K562 (cell line): ENCODE data around the gene MID1IP1. TPM values are rescaled to one million over a fixed set of nuclear protein-coding genes. Genes with fewer than 3 reads are reported as not detected.
A peak's percentile ranks its signal among the peaks of the same experiment; 100 is the strongest.

Experiments
- ATAC-seq: fragments of 200-7000 bp; cut with Tn5 transposase; 3 replicates; pipeline ENCODE4 v1.9.1; 2020; ENCODE audit warnings: moderate library complexity
- Bru-seq: library from RNA; stranded (reverse); fragments of 400-500 nt; gene quantifications from one replicate; lab custom pipeline; 2021; lab: Mats Ljungman, UMichigan
- BruChase-seq, 2 experiments: library from RNA; stranded (reverse); fragments of 400-500 nt; gene quantifications; one replicate each; lab custom pipeline; 2021; lab: Mats Ljungman, UMichigan
- BruUV-seq: library from RNA; stranded (reverse); fragments of 400-500 nt; replicated peaks from 2 replicates; lab custom pipeline; 2021; lab: Mats Ljungman, UMichigan
- CTCF ChIA-PET: fragments of 300-600 bp; formaldehyde crosslinking; extraction: SDS; loops from one replicate; lab custom pipeline; 2021; ENCODE audit warnings: low intra/inter-chr PET ratio; lab: Yijun Ruan, JAX
- POLR2A ChIA-PET: fragments of 300-600, 350-650 bp; sonication (Branson Sonifier 250); formaldehyde crosslinking; extraction: SDS; loops from one replicate; lab custom pipeline; 2021; ENCODE audit warnings: antibody characterized with exemption, inconsistent platforms; lab: Yijun Ruan, JAX
- DNase-seq, 4 experiments: peaks; one replicate each; pipeline versions ENCODE4 v3.0.0 to v3.0.0-alpha.2; 2011 to 2018; ENCODE audit warnings: low spot score in 3 of 4, mixed read lengths in 3 of 4; ENCODE audit errors: extremely low read depth in 1 of 4
- FAIRE-seq: peaks from 2 replicates; lab custom pipeline; 2011; peaks lifted over from hg19 to GRCh38; lab: Jason Lieb, UNC
- H2AFZ ChIP-seq: 2 replicates; pipeline ENCODE4 v1.6.0; 2011; ENCODE audit warnings: low read depth, low read length, control low read depth, inconsistent platforms
- H3K27ac ChIP-seq: fragments of 200-600 bp; 3 replicates; pipeline ENCODE4 v1.8.0; 2011; ENCODE audit warnings: low read depth, mild to moderate bottlenecking, control low read depth, inconsistent platforms, low read length, moderate library complexity, mixed read lengths; ENCODE audit errors: extremely low read depth
- H3K27me3 ChIP-seq, 2 experiments: fragments of 300-600 bp in 1 of 2; 2 replicates in 1 of 2; 3 replicates in 1 of 2; pipeline versions ENCODE4 v1.6.0 to v1.8.0; 2011; ENCODE audit warnings: inconsistent platforms in 2 of 2, low read length in 2 of 2, mild to moderate bottlenecking in 1 of 2, mixed read lengths in 1 of 2, moderate library complexity in 1 of 2; ENCODE audit not compliant: control insufficient read depth in 2 of 2, insufficient read depth in 2 of 2
- H3K36me3 ChIP-seq: fragments of 300-600 bp; 3 replicates; pipeline ENCODE4 v1.8.0; 2011; ENCODE audit warnings: mild to moderate bottlenecking, low read length, inconsistent platforms; ENCODE audit not compliant: control insufficient read depth, insufficient read depth
- H3K4me1 ChIP-seq, 2 experiments: fragments of 200-600 bp in 1 of 2; replicated peaks in 1 of 2; 2 replicates in 1 of 2; 3 replicates in 1 of 2; pipeline versions ENCODE4 v1.5.1 to v1.8.0; 2011; ENCODE audit warnings: inconsistent platforms in 2 of 2, low read length in 2 of 2, mild to moderate bottlenecking in 1 of 2, mixed read lengths in 1 of 2, moderate library complexity in 1 of 2; ENCODE audit not compliant: control insufficient read depth in 2 of 2, insufficient read depth in 2 of 2
- H3K4me2 ChIP-seq: 2 replicates; pipeline ENCODE4 v1.6.1; 2011; ENCODE audit warnings: low read length, control low read depth, inconsistent platforms, mixed read lengths; ENCODE audit not compliant: insufficient read depth
- H3K4me3 ChIP-seq: fragments of 200-600 bp; sonication (generic), shearing (Covaris generic); 2 replicates; pipeline ENCODE4 v1.5.1; 2016; ENCODE audit warnings: control low read depth, inconsistent platforms
- H3K79me2 ChIP-seq: fragments of 200-600 bp; 3 replicates; pipeline ENCODE4 v1.8.0; 2011; ENCODE audit warnings: low read length, inconsistent platforms; ENCODE audit not compliant: control insufficient read depth, insufficient read depth
- H3K9ac ChIP-seq, 2 experiments: 2 replicates each; pipeline versions ENCODE4 v1.6.0 to v1.6.1; 2011; ENCODE audit warnings: low read depth in 2 of 2, low read length in 2 of 2, control low read depth in 1 of 2, inconsistent platforms in 1 of 2, mild to moderate bottlenecking in 1 of 2, mixed read lengths in 1 of 2; ENCODE audit not compliant: insufficient read depth in 1 of 2
- H3K9me1 ChIP-seq: one replicate; pipeline ENCODE4 v1.6.0; 2011; ENCODE audit warnings: inconsistent platforms, mild to moderate bottlenecking, low read length, moderate library complexity; ENCODE audit not compliant: control insufficient read depth, insufficient read depth
- H3K9me3 ChIP-seq: replicated peaks from 2 replicates; pipeline ENCODE4 v1.5.1; 2011; ENCODE audit warnings: low read depth, low read length, inconsistent platforms; ENCODE audit not compliant: control insufficient read depth, insufficient read depth
- H4K20me1 ChIP-seq: replicated peaks from 2 replicates; pipeline ENCODE4 v1.6.1; 2011; ENCODE audit warnings: low read length, inconsistent platforms, mixed read lengths; ENCODE audit not compliant: control insufficient read depth, insufficient read depth
- ARID2 ChIP-seq: fragments of 450-650 bp; IDR thresholded peaks from 2 replicates; pipeline ENCODE4 v1.6.1; 2017; ENCODE audit warnings: antibody characterized with exemption, mild to moderate bottlenecking
- CREB3 ChIP-seq: fragments of 450-650 bp; conservative IDR thresholded peaks from 2 replicates; pipeline ENCODE4 v1.6.1; 2016; ENCODE audit warnings: missing genetic modification characterization, low read depth, mild to moderate bottlenecking, missing compliant biosample characterization, moderate library complexity
- HCFC1 ChIP-seq: IDR thresholded peaks from 2 replicates; pipeline ENCODE4 v1.6.1; 2012; ENCODE audit warnings: low read depth, low read length, improper control_type of control experiment
- HDAC1 ChIP-seq, 2 experiments: fragments of 450-650 bp; IDR thresholded peaks; 2 replicates each; pipeline ENCODE4 v1.6.1; 2016 to 2017; ENCODE audit warnings: inconsistent platforms in 1 of 2, mild to moderate bottlenecking in 1 of 2, moderate library complexity in 1 of 2
- HSF4 ChIP-seq: fragments of 250-450 bp; sonication (Bioruptor Pico); IDR thresholded peaks from 2 replicates; pipeline ENCODE4 v2.1.2; 2022; ENCODE audit warnings: mild to moderate bottlenecking, moderate library complexity, borderline replicate concordance
- ILF3 ChIP-seq: fragments of 450-650 bp; IDR thresholded peaks from 2 replicates; pipeline ENCODE4 v1.6.1; 2018; ENCODE audit warnings: antibody characterized with exemption, mild to moderate bottlenecking, moderate library complexity, borderline replicate concordance
- STAG1 ChIP-seq: sonication (generic); formaldehyde crosslinking; IDR thresholded peaks from 2 replicates; pipeline ENCODE4 v1.5.0; 2020; ENCODE audit warnings: missing genetic modification reagents, borderline replicate concordance
- ZHX1 ChIP-seq: fragments of 150-350 bp; conservative IDR thresholded peaks from 2 replicates; pipeline ENCODE4 v1.6.1; 2014; ENCODE audit warnings: low read length
- ZNF347 ChIP-seq: fragments of 450-650 bp; formaldehyde crosslinking; IDR thresholded peaks from 2 replicates; pipeline ENCODE4 v1.4.0; 2020; ENCODE audit warnings: low read depth, mild to moderate bottlenecking, moderate library complexity
- ZNF79 ChIP-seq: fragments of 250-450 bp; sonication (Bioruptor Pico); IDR thresholded peaks from 2 replicates; pipeline ENCODE4 v1.4.0; 2020; ENCODE audit warnings: low read depth, mild to moderate bottlenecking, moderate library complexity
- WGBS: fragments of 100-300 bp; shearing (Covaris generic); methylation state at CpG from one replicate; pipeline ENCODE4 v1.1.6; 2016; ENCODE audit warnings: low coverage, mixed read lengths; ENCODE audit not compliant: insufficient coverage; ENCODE audit errors: missing lambda C conversion rate; 5-methylcytosine and 5-hydroxymethylcytosine counted together
- in situ Hi-C: fragments of 300-500 bp; cut with MboI; formaldehyde crosslinking; loops from 4 replicates; pipeline ENCODE4 v1.15.0; 2018; ENCODE audit warnings: inconsistent platforms, mixed read lengths
- intact Hi-C: fragments of 100-400 bp; cut with micrococcal nuclease; formaldehyde crosslinking; loops from 2 replicates; pipeline ENCODE4 v1.14.2; 2022
- long read RNA-seq, 3 experiments: library from polyadenylated mRNA in 2 of 3; library from RNA in 1 of 3; unstranded in 2 of 3; stranded (forward) in 1 of 3; transcript quantifications; one replicate each; pipeline ENCODE4 v2.0.0, GENCODE V29; 2019 to 2022
- polyA minus RNA-seq, 3 experiments: library from RNA; depleted of rRNA, polyadenylated mRNA; stranded (reverse); fragments of >200 nt; gene quantifications; 2 replicates each; pipeline ENCODE4 v1.2.3, GENCODE V29; 2011
- polyA plus RNA-seq, 8 experiments: library from polyadenylated mRNA; depleted of rRNA in 4 of 8; stranded (reverse) in 5 of 8; unstranded in 3 of 8; fragments of >200 nt; fragmentation: Nextera tagmentation in 2 of 8; fragmentation: Illumina TruSeq in 1 of 8; extraction: Ambion mirVana in 2 of 8; extraction: Trizol in 1 of 8; gene quantifications; 2 replicates each; pipeline versions ENCODE4 v1.2.1 to v1.2.3, GENCODE V29; 2011 to 2014; ENCODE audit warnings: inconsistent platforms in 1 of 8, missing spikeins in 1 of 8
- total RNA-seq, 7 experiments: library from RNA; depleted of rRNA in 6 of 7; stranded (reverse); fragments of >200 nt in 6 of 7; fragmentation: Illumina TruSeq in 2 of 7; extraction: Trizol in 2 of 7; gene quantifications; 2 replicates each; pipeline versions ENCODE4 v1.2.1 to v1.2.3, GENCODE V29; 2011 to 2021; ENCODE audit warnings: low replicate concordance in 1 of 7

Gene MID1IP1, protein sequence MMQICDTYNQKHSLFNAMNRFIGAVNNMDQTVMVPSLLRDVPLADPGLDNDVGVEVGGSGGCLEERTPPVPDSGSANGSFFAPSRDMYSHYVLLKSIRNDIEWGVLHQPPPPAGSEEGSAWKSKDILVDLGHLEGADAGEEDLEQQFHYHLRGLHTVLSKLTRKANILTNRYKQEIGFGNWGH
- total RNA-seq (2011; cell fraction: chromatin; rRNA removed; ENCODE audit: low replicate concordance) = 21.8 and 40.2 TPM in 2 replicates
- 57.5 and 57.7 TPM in 2 replicates for total RNA-seq (2011; cell fraction: nucleolus; rRNA removed)
- 35.4 and 38.0 TPM in 2 replicates for total RNA-seq (2011; cell fraction: nucleoplasm; rRNA removed)
- total RNA-seq (2014; rRNA removed) (82.1 and 102 TPM in 2 replicates), total RNA-seq (2014; rRNA removed; fragmentation: Illumina TruSeq; extraction: Trizol) (20.7 and 20.9 TPM in 2 replicates), total RNA-seq (2015; rRNA removed; fragmentation: Illumina TruSeq; extraction: Trizol) (27.5 and 29.9 TPM in 2 replicates), total RNA-seq (2021) (90.4 and 94.7 TPM in 2 replicates), polyA plus RNA-seq (2011; rRNA removed) (36.9 and 42.0 TPM in 2 replicates), polyA plus RNA-seq (2014; fragmentation: Illumina TruSeq; extraction: Trizol) (22.1 and 43.9 TPM in 2 replicates), polyA plus RNA-seq (2014; fragmentation: Nextera tagmentation; extraction: Ambion mirVana) (under 1 TPM; 0.51 to 0.80 TPM), polyA plus RNA-seq (2014; rRNA removed) (97.0 and 102 TPM in 2 replicates), polyA minus RNA-seq (2011; rRNA and poly(A)+ RNA removed) (9.1 and 14.7 TPM in 2 replicates), Bru-seq, nascent RNA (percentile 97 among the genes with signal in this experiment), BruChase-seq, experiment 1, labeled RNA remaining after a 2-hour chase (percentile 97 among the genes with signal in this experiment), BruChase-seq, experiment 2, labeled RNA remaining after a 6-hour chase (percentile 96 among the genes with signal in this experiment)
- polyA plus RNA-seq (2011; cell fraction: cytosol; rRNA removed) = 50.7 and 84.5 TPM in 2 replicates
- polyA plus RNA-seq (2011; cell fraction: nucleus; rRNA removed) = 38.7 and 57.5 TPM in 2 replicates
- polyA plus RNA-seq (2012) = 49.3 and 83.1 TPM in 2 replicates
- 26.2 and 29.8 TPM in 2 replicates for polyA minus RNA-seq (2011; cell fraction: cytosol; rRNA and poly(A)+ RNA removed)
- polyA minus RNA-seq (2011; cell fraction: nucleus; rRNA and poly(A)+ RNA removed) = 28.3 and 31.4 TPM in 2 replicates
- long read RNA-seq, experiment 1, transcript MID1IP1-201 (2 exons, 2,536 nt) = major isoform, 105 of 191 reads
- long read RNA-seq, experiment 1, partial matches to known transcripts = 0 of 191 reads
- long read RNA-seq, experiment 1, other reads (novel, unspliced or antisense) = 84 of 191 reads
- long read RNA-seq, experiment 2, transcript MID1IP1-201 (2 exons, 2,536 nt) = major isoform, 53 of 90 reads
- long read RNA-seq, experiment 2, partial matches to known transcripts = 33 of 90 reads
- long read RNA-seq, experiment 2, other reads (novel, unspliced or antisense) = 3 of 90 reads
- long read RNA-seq, experiment 3, partial matches to known transcripts = 0 of 3 reads
- long read RNA-seq, experiment 3, other reads (novel, unspliced or antisense) = 1 of 3 reads

- ATAC-seq (peak; percentile 71), FAIRE-seq (peak; percentile 94), DNase-seq (peak; percentile 94 to 96 (median 94))
- Histone ChIP-seq H3K4me1 (peaks cover 12 to 31% of the 10 kb centered on the region in 2 experiments; a peak in 4 of 5 replicates), H3K9ac (peak within 1 kb of the TSS; percentile 86 to 95), H3K27me3 (no peaks in the 10 kb centered on the region), H2AFZ (peak within 1 kb of the TSS; percentile 95), H3K27ac (peak within 1 kb of the TSS; percentile 96), H3K4me3 (peak within 1 kb of the TSS; percentile 86), H3K79me2 (peaks cover 49% of the 10 kb centered on the region), H3K4me2 (peak within 1 kb of the TSS; percentile 91), H3K36me3 (peaks cover 9% of the 10 kb centered on the region; the same call in 1 of the 3 replicates), H3K9me3 (no peaks in the 10 kb centered on the region), H3K9me1 (no peaks in the 10 kb centered on the region), H4K20me1 (no peaks in the 10 kb centered on the region)
- intact Hi-C loops (loop anchor here (5.0 kb wide), 2 partner anchors 164 to 346 kb away; no protein-coding TSS in a partner anchor), in situ Hi-C loops (no loop called here)
- ChIA-PET CTCF (no interaction called here), POLR2A (interaction anchor here (0.5 to 1.3 kb wide), 9 partner anchors 9 to 219 kb away, joined by 3 to 6 read pairs (median 3); no protein-coding TSS in a partner anchor)
- no TSS peak for BruUV-seq
- 6% methylated on average over 24 of the region's 32 CpGs for WGBS
- no peak for TF ChIP-seq ZNF347
- 0 out of 2 replicates have a peak, but pooled peaks have one; percentile 25 for TF ChIP-seq ILF3
- TF ChIP-seq CREB3 = 0 out of 2 replicates have a peak, but pooled peaks have one; percentile 66
- no peak for TF ChIP-seq STAG1 (CRISPR knock-in tag)
- no peak for TF ChIP-seq ZNF79
- TF ChIP-seq HDAC1 (IDR thresholded peaks at IDR 0.05) = peak in 1 of 2 experiments; percentile 64; a peak in 1 of 4 replicates
- no peak for TF ChIP-seq ARID2
- TF ChIP-seq HCFC1 = peak; percentile 45
- no peak for TF ChIP-seq ZHX1
- TF ChIP-seq HSF4 (CRISPR knock-in tag) = no peak
These were observed at the start of gene MID1IP1 for GRCh38 chrX:38800981-38801845. Gene MID1IP1, plus strand, starts transcription at chrX:38801459. Its CDS starts 3,488 bp downstream, at chrX:38804947.
